WERI-Rb-1 (cell line): ENCODE data around the gene SUSD1.
A peak's percentile ranks its signal among the peaks of the same experiment; 100 is the strongest.

Experiments used
- DNase-seq: peaks from one replicate; pipeline ENCODE4 v3.0.0-alpha.2; 2020
- H3K27ac ChIP-seq: fragments of 250-450 bp; sonication (Bioruptor Pico); 2 replicates; pipeline ENCODE4 v1.5.1; 2020; ENCODE audit warnings: mild to moderate bottlenecking, moderate library complexity
- H3K27me3 ChIP-seq: fragments of 250-450 bp; sonication (Bioruptor Pico); 2 replicates; pipeline ENCODE4 v1.5.1; 2021; ENCODE audit warnings: mild to moderate bottlenecking, low read depth, moderate library complexity; ENCODE audit not compliant: insufficient read depth, severe bottlenecking
- H3K36me3 ChIP-seq: fragments of 250-450 bp; sonication (Bioruptor Pico); 2 replicates; pipeline ENCODE4 v1.5.1; 2020; ENCODE audit warnings: mild to moderate bottlenecking, moderate library complexity
- H3K4me3 ChIP-seq: 2 replicates; pipeline ENCODE4 v1.5.1; 2011; ENCODE audit warnings: low read depth, mild to moderate bottlenecking, control low read depth, low read length
- H3K9me3 ChIP-seq: fragments of 250-450 bp; sonication (Bioruptor Pico); 2 replicates; pipeline ENCODE4 v1.5.1; 2021; ENCODE audit warnings: mild to moderate bottlenecking, moderate library complexity; ENCODE audit not compliant: severe bottlenecking
- TF ChIP-seq, protein P1 (sequence below): IDR thresholded peaks from 2 replicates; pipeline ENCODE4 v1.5.1; 2011; ENCODE audit warnings: low read depth, mild to moderate bottlenecking, control low read depth, inconsistent platforms, low read length

SUSD1 gene

DNA sequence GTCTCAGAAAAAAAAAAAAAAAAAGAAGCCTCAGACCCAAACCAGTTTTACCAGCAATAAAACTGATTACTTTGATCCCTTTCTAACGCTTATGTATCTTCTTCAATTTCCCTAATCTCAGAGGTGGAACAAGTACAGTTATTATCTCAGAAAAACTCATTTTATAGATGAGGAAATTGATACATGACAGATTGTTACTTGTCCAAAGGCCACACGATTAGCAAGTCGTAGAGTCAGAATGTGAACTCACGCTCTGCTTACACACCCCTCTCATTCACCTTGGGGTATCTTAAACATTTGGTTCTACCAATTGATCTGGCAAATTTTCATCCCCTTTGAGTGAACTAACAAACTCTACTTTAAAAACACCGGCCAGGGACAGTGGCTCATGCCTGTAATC, 110.2 kb downstream of the SUSD1 start:
- H3K9me3 ChIP-seq: no peaks in the 10 kb centered on the region
- peaks cover 42% of the 10 kb centered on the region for H3K36me3 ChIP-seq
- DNase-seq: no peak
- no peaks in the 10 kb centered on the region for H3K27me3 ChIP-seq
- H3K4me3 ChIP-seq: no peak overlapping the region
- TF ChIP-seq, protein P1, sequence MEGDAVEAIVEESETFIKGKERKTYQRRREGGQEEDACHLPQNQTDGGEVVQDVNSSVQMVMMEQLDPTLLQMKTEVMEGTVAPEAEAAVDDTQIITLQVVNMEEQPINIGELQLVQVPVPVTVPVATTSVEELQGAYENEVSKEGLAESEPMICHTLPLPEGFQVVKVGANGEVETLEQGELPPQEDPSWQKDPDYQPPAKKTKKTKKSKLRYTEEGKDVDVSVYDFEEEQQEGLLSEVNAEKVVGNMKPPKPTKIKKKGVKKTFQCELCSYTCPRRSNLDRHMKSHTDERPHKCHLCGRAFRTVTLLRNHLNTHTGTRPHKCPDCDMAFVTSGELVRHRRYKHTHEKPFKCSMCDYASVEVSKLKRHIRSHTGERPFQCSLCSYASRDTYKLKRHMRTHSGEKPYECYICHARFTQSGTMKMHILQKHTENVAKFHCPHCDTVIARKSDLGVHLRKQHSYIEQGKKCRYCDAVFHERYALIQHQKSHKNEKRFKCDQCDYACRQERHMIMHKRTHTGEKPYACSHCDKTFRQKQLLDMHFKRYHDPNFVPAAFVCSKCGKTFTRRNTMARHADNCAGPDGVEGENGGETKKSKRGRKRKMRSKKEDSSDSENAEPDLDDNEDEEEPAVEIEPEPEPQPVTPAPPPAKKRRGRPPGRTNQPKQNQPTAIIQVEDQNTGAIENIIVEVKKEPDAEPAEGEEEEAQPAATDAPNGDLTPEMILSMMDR: no peak
- H3K27ac ChIP-seq: no peak overlapping the region

DNA sequence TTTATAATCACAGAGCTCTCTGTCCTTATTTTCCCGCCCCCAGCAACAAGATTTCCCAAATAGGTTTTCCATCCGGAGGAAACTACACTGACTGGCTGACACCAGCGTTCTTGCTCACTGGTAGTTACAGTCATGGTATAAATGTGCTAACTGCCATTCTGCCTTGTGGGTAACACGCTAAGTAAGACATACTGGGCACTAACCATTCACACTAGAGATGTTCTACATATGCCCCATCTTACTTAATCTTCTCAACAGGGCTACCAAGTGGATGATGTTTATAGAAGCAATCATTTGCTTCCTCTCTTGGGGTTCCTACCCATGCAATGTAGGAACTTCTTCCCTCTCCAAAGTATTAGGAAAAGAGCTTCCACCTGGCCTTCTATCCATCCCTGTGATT, 111.5 kb downstream of the SUSD1 start:
- no peak overlapping the region for H3K4me3 ChIP-seq
- no peak for DNase-seq
- no peaks in the 10 kb centered on the region for H3K27me3 ChIP-seq
- H3K36me3 ChIP-seq: peaks cover 39% of the 10 kb centered on the region
- no peak overlapping the region for H3K27ac ChIP-seq
- TF ChIP-seq, protein P1: no peak
- H3K9me3 ChIP-seq: no peaks in the 10 kb centered on the region

DNA sequence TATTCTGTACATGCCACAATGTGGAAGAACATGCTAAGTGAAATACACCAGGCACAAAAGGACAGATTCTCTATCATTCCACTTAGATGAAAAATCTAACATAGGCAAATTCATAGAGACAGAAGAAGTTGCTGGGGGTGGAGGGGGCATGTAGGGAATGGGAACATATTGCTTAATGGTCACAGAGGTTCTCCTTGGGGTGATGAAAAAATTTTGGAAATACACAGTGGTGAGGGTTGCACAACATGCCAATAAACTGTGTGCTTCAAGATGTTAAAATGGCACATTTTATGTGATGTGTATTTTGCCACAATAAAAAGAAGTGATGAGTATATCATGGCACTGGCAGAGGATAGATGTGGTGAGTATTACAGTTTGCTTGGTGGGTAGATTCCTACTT, 111.9 kb downstream of the SUSD1 start:
- TF ChIP-seq, protein P1: no peak
- Histone ChIP-seq H3K36me3 (peaks cover 42% of the 10 kb centered on the region), H3K27me3 (no peaks in the 10 kb centered on the region), H3K9me3 (no peaks in the 10 kb centered on the region), H3K27ac (no peak overlapping the region), H3K4me3 (no peak overlapping the region)
- no peak for DNase-seq

DNA sequence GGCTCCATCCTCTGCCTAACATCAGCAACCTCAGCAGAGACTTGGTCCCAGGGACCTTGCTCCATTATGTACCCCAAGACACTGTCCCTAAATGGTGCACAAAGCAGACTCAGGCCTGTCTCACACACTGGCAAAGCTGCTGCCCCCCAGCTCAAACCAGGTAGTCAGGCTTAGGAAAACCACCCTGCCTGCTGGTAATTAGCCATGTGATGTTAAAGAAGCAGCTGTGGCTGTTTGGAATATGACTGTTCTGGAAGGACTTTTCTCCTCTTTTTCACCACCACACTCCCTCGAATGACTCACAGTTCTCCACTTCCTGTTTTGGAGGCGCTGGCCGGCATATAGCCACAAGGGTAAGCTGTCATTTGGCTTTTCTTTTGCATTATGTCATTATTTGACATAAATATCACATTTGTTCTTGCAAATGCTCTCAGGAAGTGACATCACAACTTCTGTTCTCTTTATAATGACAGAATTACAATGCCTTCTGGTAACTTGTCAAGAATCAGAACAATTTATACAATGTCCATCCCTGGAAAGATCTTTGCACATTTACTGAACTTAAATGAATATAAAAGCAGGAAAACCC, 113.9 kb downstream of the SUSD1 start:
- Histone ChIP-seq H3K4me3 (no peak overlapping the region), H3K9me3 (no peaks in the 10 kb centered on the region), H3K36me3 (peaks cover 35% of the 10 kb centered on the region), H3K27me3 (no peaks in the 10 kb centered on the region), H3K27ac (peak overlapping the region; percentile 11)
- TF ChIP-seq, protein P1: no peak
- no peak for DNase-seq

DNA sequence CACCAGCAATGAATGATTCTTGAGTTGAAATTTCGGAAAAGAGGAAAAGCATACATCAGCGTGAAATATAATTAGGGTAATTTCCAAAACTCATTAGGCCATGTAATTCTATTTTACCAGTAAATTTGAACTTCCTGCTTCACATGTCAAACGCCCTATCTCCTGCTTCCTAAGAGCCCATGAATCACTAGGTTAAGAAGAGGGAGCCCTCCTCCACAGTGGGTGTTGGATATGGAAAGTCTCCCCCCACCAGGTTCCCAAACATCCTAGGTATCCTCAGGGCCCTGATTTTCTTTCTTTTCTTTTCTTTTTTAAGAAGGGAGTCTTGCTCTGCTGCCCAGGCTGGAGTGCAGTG, 115.2 kb downstream of the SUSD1 start:
- H3K4me3 ChIP-seq: no peak overlapping the region
- H3K27ac ChIP-seq: no peak overlapping the region
- H3K36me3 ChIP-seq: peaks cover 40% of the 10 kb centered on the region
- TF ChIP-seq, protein P1: no peak
- H3K9me3 ChIP-seq: no peaks in the 10 kb centered on the region
- DNase-seq: no peak
- H3K27me3 ChIP-seq: no peaks in the 10 kb centered on the region

DNA sequence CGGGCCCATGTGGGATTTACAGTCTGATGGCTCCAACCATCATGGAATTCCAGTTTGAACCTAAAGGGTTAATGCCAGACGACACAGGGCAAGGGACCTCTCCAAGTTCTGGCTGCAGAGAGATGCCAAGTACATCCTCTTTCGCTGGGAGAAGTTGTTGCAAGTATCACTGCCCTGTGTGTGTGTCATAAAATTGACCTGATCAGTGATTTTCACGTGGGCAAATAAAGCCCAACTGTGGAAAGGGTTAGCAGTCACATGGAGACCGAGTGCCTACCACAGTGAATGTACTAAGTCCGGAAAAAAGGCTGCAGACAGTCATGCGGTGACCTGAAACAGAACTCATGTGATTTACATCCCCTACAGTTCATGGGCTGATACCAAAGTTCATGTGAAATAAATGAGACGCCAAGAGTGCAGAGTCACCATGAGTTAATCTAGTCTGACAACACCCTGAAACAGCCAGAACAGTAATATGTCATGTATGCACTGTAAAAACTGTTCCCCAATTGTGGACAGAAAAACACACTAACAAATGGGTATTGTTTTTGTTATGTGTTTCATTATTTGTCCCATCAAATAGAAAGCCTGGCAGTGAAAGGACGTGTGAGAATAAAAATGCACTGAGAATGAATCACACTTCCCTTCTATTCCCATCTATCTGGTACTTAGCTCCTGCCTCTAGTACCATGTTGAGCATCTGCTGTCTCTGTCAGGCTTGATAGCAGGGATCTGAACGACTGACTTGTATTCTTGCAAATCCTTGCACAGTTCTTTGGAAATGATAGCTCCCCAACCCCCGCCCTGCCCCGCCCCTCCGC, 115.7 kb downstream of the SUSD1 start:
- TF ChIP-seq, protein P1: no peak
- no peak for DNase-seq
- peaks cover 40% of the 10 kb centered on the region for H3K36me3 ChIP-seq
- H3K4me3 ChIP-seq: no peak overlapping the region
- no peak overlapping the region for H3K27ac ChIP-seq
- no peaks in the 10 kb centered on the region for H3K9me3 ChIP-seq
- H3K27me3 ChIP-seq: no peaks in the 10 kb centered on the region
